HFFc6 (cell line): Measurements from ENCODE around the gene GNE. TPM values are rescaled to one million over a fixed set of nuclear protein-coding genes. Genes with fewer than 3 reads are reported as not detected.

Source experiments
- DNase-seq: peaks from one replicate; pipeline ENCODE4 v3.0.0-alpha.2; 2018
- H3K27ac Mint-ChIP-seq: 2 replicates; pipeline ENCODE4 v1.8.0; 2020; ENCODE audit warnings: mild to moderate bottlenecking, mixed read lengths
- H3K27me3 Mint-ChIP-seq: 2 replicates; pipeline ENCODE4 v1.8.0; 2021; ENCODE audit warnings: mild to moderate bottlenecking, moderate library complexity, mixed read lengths; ENCODE audit not compliant: insufficient read depth
- H3K36me3 Mint-ChIP-seq: 2 replicates; pipeline ENCODE4 v1.8.0; 2021; ENCODE audit warnings: low read depth, mixed read lengths
- H3K4me1 Mint-ChIP-seq: 2 replicates; pipeline ENCODE4 v1.8.0; 2020; ENCODE audit warnings: low read depth, mixed read lengths
- H3K4me3 Mint-ChIP-seq: 2 replicates; pipeline ENCODE4 v1.8.0; 2020; ENCODE audit warnings: mild to moderate bottlenecking, moderate library complexity, mixed read lengths
- H3K9me3 Mint-ChIP-seq: 2 replicates; pipeline ENCODE4 v1.8.0; 2020; ENCODE audit warnings: mild to moderate bottlenecking, mixed read lengths
- CTCF ChIP-seq: fragments of 200-600 bp; sonication (generic); IDR thresholded peaks from 2 replicates; pipeline ENCODE4 v1.5.0; 2021; ENCODE audit warnings: antibody characterized with exemption, mild to moderate bottlenecking
- total RNA-seq, 6 experiments: library from RNA; stranded (reverse); fragmentation: NEBNext Ultra II Directional; extraction: Animal tissue kit (Norgen Biotek cat#: 25700); gene quantifications; 2 replicates in 1 of 6; 3 replicates in 5 of 6; pipeline ENCODE4 v1.2.3, GENCODE V29; 2021

Gene GNE
- total RNA-seq, 6 experiments from 2014 or later, result 15.8 to 18.9 (median 17.8) TPM

- no peaks in the 10 kb centered on the region for H3K9me3 Mint-ChIP-seq
- H3K27me3 Mint-ChIP-seq, result no peaks in the 10 kb centered on the region; the same call in none of the 2 replicates
- H3K27ac Mint-ChIP-seq, result no peak overlapping the region
- DNase-seq, result no peak
- no peaks in the 10 kb centered on the region for H3K4me1 Mint-ChIP-seq
- TF ChIP-seq CTCF, result no peak
- H3K4me3 Mint-ChIP-seq, result no peak overlapping the region
- no peaks in the 10 kb centered on the region for H3K36me3 Mint-ChIP-seq
Measured at GRCh38 chr9:36289836-36290435, 31.7 kb upstream of the GNE start.

GRCh38 chr9:36288070-36288469 is 29.8 kb upstream of the GNE start:
- Mint-ChIP-seq H3K4me3 (no peak overlapping the region), H3K9me3 (no peaks in the 10 kb centered on the region), H3K27me3 (no peaks in the 10 kb centered on the region; the same call in 1 of the 2 replicates), H3K27ac (no peak overlapping the region), H3K36me3 (no peaks in the 10 kb centered on the region), H3K4me1 (no peaks in the 10 kb centered on the region; the same call in 1 of the 2 replicates)
- DNase-seq, result no peak
- no peak for TF ChIP-seq CTCF

- Mint-ChIP-seq H3K36me3 (no peaks in the 10 kb centered on the region), H3K27ac (no peak overlapping the region), H3K4me1 (no peaks in the 10 kb centered on the region; the same call in 1 of the 2 replicates), H3K4me3 (no peak overlapping the region), H3K27me3 (no peaks in the 10 kb centered on the region; the same call in 1 of the 2 replicates), H3K9me3 (no peaks in the 10 kb centered on the region)
- TF ChIP-seq CTCF, result no peak
- DNase-seq, result no peak
Measured at GRCh38 chr9:36286388-36286787, 28.1 kb upstream of the GNE start.

GRCh38 chr9:36284226-36284625 is 26.0 kb upstream of the GNE start:
- Mint-ChIP-seq H3K27ac (no peak overlapping the region), H3K4me1 (no peaks in the 10 kb centered on the region; the same call in 1 of the 2 replicates), H3K36me3 (no peaks in the 10 kb centered on the region), H3K9me3 (no peaks in the 10 kb centered on the region), H3K4me3 (no peak overlapping the region), H3K27me3 (no peaks in the 10 kb centered on the region)
- no peak for DNase-seq
- TF ChIP-seq CTCF, result no peak

GRCh38 chr9:36282275-36282674 is 24.0 kb upstream of the GNE start:
- Mint-ChIP-seq H3K27ac (no peak overlapping the region), H3K36me3 (no peaks in the 10 kb centered on the region), H3K4me1 (peaks cover 3% of the 10 kb centered on the region), H3K9me3 (no peaks in the 10 kb centered on the region), H3K27me3 (no peaks in the 10 kb centered on the region), H3K4me3 (no peak overlapping the region)
- DNase-seq, result no peak
- TF ChIP-seq CTCF, result no peak
